Measurements from ENCODE around the gene RHOT2.
A peak's percentile ranks its signal among the peaks of the same experiment; 100 is the strongest.
"Not testable (repeated sequence)": the region's sequence is repeated elsewhere in the genome, so short reads cannot be mapped to it uniquely, and the experiment has no call there.

Gene RHOT2

GRCh38 chr16:682493-683395 lies 14.8 kb downstream of the RHOT2 start:
- DNase-seq, result no peak

- no peak for DNase-seq
These were observed 15.6 kb downstream of the RHOT2 start for GRCh38 chr16:683396-684070.

- peak; percentile 98 for DNase-seq
These were observed 16.3 kb downstream of the RHOT2 start, which contains the start of gene JMJD8 for GRCh38 chr16:684071-684794. JMJD8 (minus strand) TSS chr16:684334; CDS start chr16:684319, 15 bp downstream.

GRCh38 chr16:684961-685696 lies 17.2 kb downstream of the RHOT2 start:
- DNase-seq, result peak; percentile 46

- DNase-seq, result peak; percentile 48
These were observed 18.0 kb downstream of the RHOT2 start for GRCh38 chr16:685967-686366.

GRCh38 chr16:686459-687260 lies 18.7 kb downstream of the RHOT2 start:
- no peak for DNase-seq

- DNase-seq, result no peak
These were observed 19.6 kb downstream of the RHOT2 start for GRCh38 chr16:687499-687898.

GRCh38 chr16:689175-689897 lies 21.4 kb downstream of the RHOT2 start:
- no peak for DNase-seq

GRCh38 chr16:691242-691641 lies 23.3 kb downstream of the RHOT2 start:
- DNase-seq, result not testable (repeated sequence)

GRCh38 chr16:692356-693108 lies 24.6 kb downstream of the RHOT2 start:
- no peak for DNase-seq

- DNase-seq, result no peak
These were observed 25.4 kb downstream of the RHOT2 start for GRCh38 chr16:693364-693763.

GRCh38 chr16:693766-694165 lies 25.8 kb downstream of the RHOT2 start:
- no peak for DNase-seq

- DNase-seq, result no peak
These were observed 26.4 kb downstream of the RHOT2 start for GRCh38 chr16:694187-694862.

- DNase-seq, result no peak
These were observed 27.0 kb downstream of the RHOT2 start for GRCh38 chr16:694863-695354.

GRCh38 chr16:695355-696089 lies 27.6 kb downstream of the RHOT2 start:
- peak; percentile 66 for DNase-seq

GRCh38 chr16:698911-699671 lies 31.2 kb downstream of the RHOT2 start:
- DNase-seq, result no peak

GRCh38 chr16:700684-701584 lies 33.0 kb downstream of the RHOT2 start:
- DNase-seq, result no peak

Data from NCI-H146 (cell line).